ENCODE measurements around the gene ABHD15. TPM values are rescaled to one million over a fixed set of nuclear protein-coding genes. Genes with fewer than 3 reads are reported as not detected.

Gene ABHD15
- polyA plus RNA-seq, 1 experiment, result 5.8 TPM

GRCh38 chr17:29573558-29573869 is 6.7 kb upstream of the ABHD15 start:
- peaks cover 25% of the 10 kb centered on the region for H3K36me3 ChIP-seq (ENCODE audit: control insufficient read depth, insufficient read depth, low read length)
- no peak overlapping the region for H3K4me3 ChIP-seq (ENCODE audit: low read depth, low read length)
- no peak for DNase-seq (ENCODE audit: low read depth)
- CTCF ChIA-PET, result interaction anchor here (1.0 to 6.7 kb wide), 18 partner anchors 9 to 520 kb away, joined by 3 to 59 read pairs (median 6); no protein-coding TSS in a partner anchor
- POLR2A ChIA-PET, result no interaction called here
- H3K27me3 ChIP-seq (ENCODE audit: control insufficient read depth, insufficient read depth, low read length), result no peaks in the 10 kb centered on the region
- no peak for TF ChIP-seq CTCF (IDR thresholded peaks at IDR 0.05; ENCODE audit: insufficient read depth, low read depth, low read length)

GRCh38 chr17:29572691-29573557 is 6.1 kb upstream of the ABHD15 start:
- peak overlapping the region; percentile 23 for H3K4me3 ChIP-seq (ENCODE audit: low read depth, low read length)
- POLR2A ChIA-PET, result no interaction called here
- TF ChIP-seq CTCF (IDR thresholded peaks at IDR 0.05; ENCODE audit: insufficient read depth, low read depth, low read length), result peak; percentile 65

GRCh38 chr17:29571883-29572681 is 5.2 kb upstream of the ABHD15 start:
- ChIA-PET POLR2A (no interaction called here), CTCF (interaction anchor here (0.8 to 6.7 kb wide), 24 partner anchors 7 to 359 kb away, joined by 3 to 59 read pairs (median 4); partner anchors contain the start of gene CORO6)
- no peak for DNase-seq (ENCODE audit: low read depth)
- no peaks in the 10 kb centered on the region for H3K27me3 ChIP-seq (ENCODE audit: control insufficient read depth, insufficient read depth, low read length)
- peak overlapping the region; percentile 23 for H3K4me3 ChIP-seq (ENCODE audit: low read depth, low read length)
- TF ChIP-seq CTCF (IDR thresholded peaks at IDR 0.05; ENCODE audit: insufficient read depth, low read depth, low read length), result peak; percentile 9; the same call in 1 of the 2 replicates
- H3K36me3 ChIP-seq (ENCODE audit: control insufficient read depth, insufficient read depth, low read length), result peaks cover 19% of the 10 kb centered on the region

More at GRCh38 chr17:29572691-29573557, 6.1 kb upstream of the ABHD15 start:
- Histone ChIP-seq H3K36me3 (ENCODE audit: control insufficient read depth, insufficient read depth, low read length) (peaks cover 23% of the 10 kb centered on the region), H3K27me3 (ENCODE audit: control insufficient read depth, insufficient read depth, low read length) (no peaks in the 10 kb centered on the region)
- DNase-seq (ENCODE audit: low read depth), result no peak
- CTCF ChIA-PET, result interaction anchor here (0.8 to 6.7 kb wide), 26 partner anchors 8 to 521 kb away, joined by 3 to 59 read pairs (median 4); partner anchors contain the start of gene CORO6

GRCh38 chr17:29571486-29571882 is 4.6 kb upstream of the ABHD15 start:
- Histone ChIP-seq H3K36me3 (ENCODE audit: control insufficient read depth, insufficient read depth, low read length) (peaks cover 15% of the 10 kb centered on the region), H3K4me3 (ENCODE audit: low read depth, low read length) (no peak overlapping the region), H3K27me3 (ENCODE audit: control insufficient read depth, insufficient read depth, low read length) (no peaks in the 10 kb centered on the region)
- TF ChIP-seq CTCF (IDR thresholded peaks at IDR 0.05; ENCODE audit: insufficient read depth, low read depth, low read length), result no peak
- CTCF ChIA-PET, result interaction anchor here (1.1 to 6.7 kb wide), 8 partner anchors 8 to 360 kb away, joined by 3 to 59 read pairs (median 4); no protein-coding TSS in a partner anchor
- POLR2A ChIA-PET, result no interaction called here
- DNase-seq (ENCODE audit: low read depth), result no peak

- CTCF ChIA-PET, result interaction anchor here (1.1 to 6.3 kb wide), 5 partner anchors 9 to 200 kb away, joined by 3 to 36 read pairs (median 4); no protein-coding TSS in a partner anchor
- peaks cover 7% of the 10 kb centered on the region for H3K36me3 ChIP-seq (ENCODE audit: control insufficient read depth, insufficient read depth, low read length)
- POLR2A ChIA-PET, result no interaction called here
- H3K27me3 ChIP-seq (ENCODE audit: control insufficient read depth, insufficient read depth, low read length), result no peaks in the 10 kb centered on the region
- DNase-seq (ENCODE audit: low read depth), result no peak
- no peak for TF ChIP-seq CTCF (IDR thresholded peaks at IDR 0.05; ENCODE audit: insufficient read depth, low read depth, low read length)
- no peak overlapping the region for H3K4me3 ChIP-seq (ENCODE audit: low read depth, low read length)
These were observed 3.7 kb upstream of the ABHD15 start for GRCh38 chr17:29570521-29570920.

Data from BJ (cell line).